GM12892 (cell line): ENCODE results near the gene SRSF10.

ENCODE experiments used
- POLR2A ChIP-seq: IDR thresholded peaks from 2 replicates; pipeline ENCODE4 v1.6.1; 2011; ENCODE audit warnings: low read depth, low read length, control low read depth
- POLR2AphosphoS5 ChIP-seq: IDR thresholded peaks from 2 replicates; pipeline ENCODE4 v1.6.1; 2011; ENCODE audit warnings: low read depth, low read length, control low read depth

GRCh38 chr1:23984417-23985186 is 4.5 kb upstream of the SRSF10 start:
- TF ChIP-seq POLR2A (no peak), POLR2AphosphoS5 (no peak)
